ENCODE results near the gene SYS1. TPM values are rescaled to one million over a fixed set of nuclear protein-coding genes. Genes with fewer than 3 reads are reported as not detected.

The SYS1 gene
- total RNA-seq, 1 donor from 2014 or later: 27.4 TPM

- intact Hi-C loops (cut with DNase I): loop anchor here (2.0 kb wide), 1 partner anchor 44 kb away; the partner anchor contains the start of gene SYS1
- Histone ChIP-seq H3K27ac (no peak overlapping the region), H3K9me3 (no peaks in the 10 kb centered on the region), H3K27me3 (no peaks in the 10 kb centered on the region), H3K36me3 (no peaks in the 10 kb centered on the region), H3K4me1 (no peaks in the 10 kb centered on the region), H3K4me3 (no peak overlapping the region)
- no peak for TF ChIP-seq CTCF (IDR thresholded peaks at IDR 0.05)
- DNase-seq (ENCODE audit: low spot score in 2 of 2): no peak
Observed at GRCh38 chr20:45318386-45318939, 44.5 kb upstream of the SYS1 start.

DNA sequence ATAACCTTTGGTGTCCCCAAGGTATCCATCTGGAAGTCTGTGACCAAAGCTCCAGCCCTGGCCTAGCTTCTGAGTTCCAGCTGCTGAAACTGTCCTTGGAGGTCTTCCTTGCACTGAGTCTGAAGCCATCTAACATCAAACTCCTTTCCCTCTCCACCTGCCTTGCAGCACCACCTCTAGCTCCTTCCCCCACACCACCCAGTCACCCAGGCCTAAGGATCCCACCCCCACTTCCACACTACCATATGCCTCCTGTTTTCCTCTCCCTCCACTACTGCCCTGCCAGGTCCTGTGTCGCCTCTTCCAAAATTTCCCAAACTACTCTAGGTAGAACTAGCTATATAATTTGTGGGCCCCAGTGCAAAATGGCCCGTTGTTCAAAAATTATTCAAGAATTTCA is 44.0 kb upstream of the SYS1 start:
- intact Hi-C loops (cut with DNase I): loop anchor here (1.0 to 2.0 kb wide), 3 partner anchors 44 to 452 kb away; partner anchors contain the start of gene SYS1
- Histone ChIP-seq H3K27me3 (no peaks in the 10 kb centered on the region), H3K27ac (no peak overlapping the region), H3K4me1 (no peaks in the 10 kb centered on the region), H3K4me3 (no peak overlapping the region), H3K9me3 (no peaks in the 10 kb centered on the region), H3K36me3 (no peaks in the 10 kb centered on the region)
- TF ChIP-seq CTCF (IDR thresholded peaks at IDR 0.05): no peak
- no peak for DNase-seq (ENCODE audit: low spot score in 2 of 2)

DNA sequence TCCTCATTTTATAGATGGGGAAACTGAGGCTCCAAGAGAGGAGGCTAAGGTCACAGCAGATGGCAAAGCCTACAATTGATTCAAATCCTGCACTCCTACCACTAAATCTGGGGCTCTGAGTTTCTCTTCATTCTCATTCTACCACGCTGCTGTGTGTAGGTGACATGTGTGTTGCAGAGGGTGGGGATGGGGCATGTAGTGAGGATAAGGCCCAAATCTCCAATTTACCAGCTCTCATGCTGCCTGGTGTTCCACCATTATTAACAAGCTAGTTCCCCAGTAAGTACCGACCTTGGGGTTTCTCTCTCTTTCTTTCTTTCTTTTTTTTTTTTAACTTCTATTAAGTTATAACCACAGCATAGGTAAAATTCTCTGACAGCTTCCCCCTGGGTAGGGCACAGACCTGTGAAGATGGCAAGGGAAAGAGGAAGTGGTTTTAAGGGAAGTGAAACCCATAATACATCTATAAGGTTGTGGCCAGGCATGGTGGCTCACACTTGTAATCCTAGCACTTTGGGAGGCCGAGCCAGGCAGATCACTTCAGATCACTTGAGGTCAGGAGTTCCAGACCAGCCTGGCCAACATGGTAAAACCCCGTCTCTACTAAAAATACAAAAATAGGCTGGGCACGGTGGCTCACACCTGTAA is 41.9 kb upstream of the SYS1 start:
- no peaks in the 10 kb centered on the region for H3K27me3 ChIP-seq
- no peak for TF ChIP-seq CTCF (IDR thresholded peaks at IDR 0.05)
- no peak for DNase-seq (ENCODE audit: low spot score in 2 of 2)
- peaks cover 6 to 11% of the 10 kb centered on the region in 2 donors for H3K36me3 ChIP-seq
- intact Hi-C loops (cut with DNase I): no loop called here
- no peak overlapping the region for H3K27ac ChIP-seq
- H3K4me1 ChIP-seq: no peaks in the 10 kb centered on the region
- no peak overlapping the region for H3K4me3 ChIP-seq
- H3K9me3 ChIP-seq: no peaks in the 10 kb centered on the region

GRCh38 chr20:45322952-45323383 is 40.0 kb upstream of the SYS1 start:
- no peaks in the 10 kb centered on the region for H3K27me3 ChIP-seq
- no peaks in the 10 kb centered on the region for H3K4me1 ChIP-seq
- intact Hi-C loops (cut with DNase I): no loop called here
- H3K9me3 ChIP-seq: no peaks in the 10 kb centered on the region
- peaks cover 14 to 23% of the 10 kb centered on the region in 2 donors for H3K36me3 ChIP-seq
- TF ChIP-seq CTCF (IDR thresholded peaks at IDR 0.05): peak in 2 of 3 experiments; percentile 36 to 41
- H3K27ac ChIP-seq: no peak overlapping the region
- DNase-seq (ENCODE audit: low spot score in 2 of 2): no peak
- no peak overlapping the region for H3K4me3 ChIP-seq

GRCh38 chr20:45323731-45324130 is 39.2 kb upstream of the SYS1 start:
- no peaks in the 10 kb centered on the region for H3K9me3 ChIP-seq
- no peak for DNase-seq (ENCODE audit: low spot score in 2 of 2)
- no peaks in the 10 kb centered on the region for H3K4me1 ChIP-seq
- no peak for TF ChIP-seq CTCF (IDR thresholded peaks at IDR 0.05)
- no peak overlapping the region for H3K27ac ChIP-seq
- intact Hi-C loops (cut with DNase I): no loop called here
- peaks cover 21 to 31% of the 10 kb centered on the region in 2 donors for H3K36me3 ChIP-seq
- no peak overlapping the region for H3K4me3 ChIP-seq
- H3K27me3 ChIP-seq: no peaks in the 10 kb centered on the region
